ENCODE data around the gene LFNG.

LFNG gene

DNA sequence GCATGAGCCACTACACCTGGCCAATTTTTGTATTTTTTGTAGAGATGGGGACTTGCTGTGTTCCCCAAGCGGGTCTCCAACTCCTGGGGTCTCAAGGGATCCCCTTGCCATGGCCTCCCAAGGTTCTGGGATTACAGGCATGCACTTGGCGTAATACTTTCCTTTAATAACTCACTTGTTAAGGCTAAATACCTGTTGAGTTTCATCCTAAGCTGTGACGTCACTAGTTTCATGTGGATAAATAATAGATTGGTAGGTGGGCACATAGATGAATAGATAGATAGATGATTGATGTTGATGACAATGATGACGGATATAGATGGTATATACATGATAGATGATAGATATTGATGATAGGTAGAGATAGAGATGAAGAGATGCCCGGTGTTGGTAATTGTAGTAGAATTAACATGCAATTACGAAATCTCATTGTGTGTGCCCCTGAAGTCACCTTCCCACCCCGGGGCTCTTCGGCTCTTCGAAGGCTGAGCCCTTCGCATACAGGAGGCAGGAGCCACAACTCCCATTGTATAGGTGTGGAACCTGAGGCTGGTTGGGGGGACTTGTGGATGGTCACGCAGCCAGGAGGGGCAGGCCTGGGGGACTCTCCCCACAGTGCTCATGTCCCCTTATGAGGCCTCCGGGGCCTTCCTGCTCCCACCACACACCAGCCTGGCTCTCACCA, 45.9 kb upstream of the LFNG start:
- Histone ChIP-seq H3K4me1 (peaks cover 7% of the 10 kb centered on the region), H3K27me3 (no peaks in the 10 kb centered on the region; the same call in 1 of the 2 replicates), H3K9me3 (no peaks in the 10 kb centered on the region), H3K4me3 (ENCODE audit: low read depth, low read length) (no peak overlapping the region), H3K36me3 (no peaks in the 10 kb centered on the region)
- DNase-seq: no peak
- no peak for TF ChIP-seq CTCF (IDR thresholded peaks at IDR 0.05; ENCODE audit: low read depth, low read length)

GRCh38 chr7:2474224-2474623, 45.4 kb upstream of the LFNG start:
- TF ChIP-seq CTCF (IDR thresholded peaks at IDR 0.05; ENCODE audit: low read depth, low read length): no peak
- Histone ChIP-seq H3K4me1 (peaks cover 7% of the 10 kb centered on the region), H3K4me3 (ENCODE audit: low read depth, low read length) (no peak overlapping the region), H3K27me3 (no peaks in the 10 kb centered on the region; the same call in 1 of the 2 replicates), H3K36me3 (no peaks in the 10 kb centered on the region), H3K9me3 (no peaks in the 10 kb centered on the region)
- DNase-seq: no peak

DNA sequence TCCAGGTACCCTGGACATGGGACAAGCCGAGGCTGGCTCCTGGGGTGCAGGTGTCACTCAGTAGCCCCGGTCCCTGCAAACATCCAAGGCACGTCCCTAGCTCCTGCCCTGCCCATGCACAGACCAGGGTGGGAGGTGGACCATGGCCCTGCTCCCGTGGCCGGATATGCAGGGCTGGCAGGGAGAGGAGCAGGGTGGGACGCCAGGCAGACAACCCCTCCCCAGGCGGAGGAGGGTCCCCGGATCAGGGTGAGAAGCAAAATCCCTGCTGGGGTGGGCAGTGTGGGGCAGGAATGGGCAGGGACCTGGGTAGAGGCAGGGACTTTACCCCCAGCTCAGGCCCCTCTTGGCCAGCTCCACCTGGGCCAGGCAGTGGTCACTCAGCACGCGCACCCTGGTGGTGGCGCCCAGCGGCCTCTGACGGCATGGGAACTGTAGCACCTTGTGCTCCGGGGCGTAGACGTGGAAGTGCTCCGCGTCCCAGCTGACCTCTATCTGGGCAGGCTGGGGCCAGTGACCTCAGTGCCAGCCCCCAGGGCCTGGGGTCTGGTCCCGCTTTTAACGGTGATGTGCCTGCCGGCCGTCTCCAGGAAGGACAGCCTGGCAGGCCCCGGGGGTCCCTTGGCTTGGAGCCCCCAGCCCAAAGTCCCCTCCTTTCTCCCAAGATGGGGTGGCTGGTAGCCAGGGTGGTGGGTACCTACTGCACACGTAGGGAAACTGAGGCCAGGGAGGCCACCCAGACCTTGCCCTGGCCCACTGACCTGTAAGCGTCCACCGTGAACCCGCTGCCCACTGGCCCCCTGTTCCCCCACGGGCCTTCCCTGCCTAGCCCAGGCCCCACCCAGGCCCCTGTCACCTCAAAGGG, 44.5 kb upstream of the LFNG start:
- no peaks in the 10 kb centered on the region; the same call in 1 of the 2 replicates for H3K27me3 ChIP-seq
- peaks cover 7% of the 10 kb centered on the region for H3K4me1 ChIP-seq
- TF ChIP-seq CTCF (IDR thresholded peaks at IDR 0.05; ENCODE audit: low read depth, low read length): no peak
- no peaks in the 10 kb centered on the region for H3K9me3 ChIP-seq
- DNase-seq: no peak
- H3K4me3 ChIP-seq (ENCODE audit: low read depth, low read length): no peak overlapping the region
- no peaks in the 10 kb centered on the region for H3K36me3 ChIP-seq

DNA sequence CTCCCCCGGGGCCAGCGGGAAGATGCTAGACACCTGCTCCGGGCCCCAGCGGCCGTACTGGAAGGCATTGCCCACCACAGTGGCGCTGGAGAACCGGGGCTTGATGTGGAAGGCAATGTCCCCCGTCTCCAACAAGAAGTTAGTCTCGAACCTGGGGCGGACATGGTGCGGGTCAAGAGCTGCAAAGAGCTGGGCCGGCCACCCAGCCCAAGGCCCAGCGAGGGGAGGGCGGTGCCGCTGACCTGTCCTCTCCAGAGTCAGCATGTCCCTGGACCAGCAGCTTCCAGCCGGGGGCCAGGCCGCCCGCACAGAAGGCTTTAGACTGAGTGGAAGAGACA, 43.9 kb upstream of the LFNG start:
- Histone ChIP-seq H3K4me3 (ENCODE audit: low read depth, low read length) (no peak overlapping the region), H3K36me3 (no peaks in the 10 kb centered on the region), H3K27me3 (no peaks in the 10 kb centered on the region; the same call in 1 of the 2 replicates), H3K4me1 (peaks cover 7% of the 10 kb centered on the region), H3K9me3 (no peaks in the 10 kb centered on the region)
- TF ChIP-seq CTCF (IDR thresholded peaks at IDR 0.05; ENCODE audit: low read depth, low read length): no peak
- DNase-seq: no peak

DNA sequence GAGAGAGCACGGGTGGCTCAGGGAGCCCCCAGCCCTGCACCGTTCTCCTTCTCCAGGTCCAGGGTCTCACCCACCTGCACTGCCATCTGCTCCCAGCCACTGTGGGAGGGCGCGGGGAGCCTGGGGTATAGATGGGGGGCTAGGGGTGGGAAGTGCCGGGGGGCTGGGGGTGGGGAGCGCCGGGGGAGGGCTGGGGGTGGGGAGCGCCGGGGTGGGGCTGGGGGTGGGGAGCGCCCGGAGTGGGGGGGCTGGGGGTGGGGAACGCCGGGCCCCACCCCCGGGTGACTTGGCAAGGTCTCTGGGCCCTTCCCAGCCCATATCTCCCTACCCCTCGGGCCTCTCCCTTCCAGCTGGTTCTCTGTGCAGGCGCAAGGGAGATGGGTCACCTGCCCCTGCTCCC, 43.3 kb upstream of the LFNG start, which contains the start of gene GRIFIN:
Gene GRIFIN, minus strand, starts transcription at position 101 of the 400 bp plus-strand sequence. Its CDS starts 15 bp downstream, at position 86.
- no peaks in the 10 kb centered on the region for H3K36me3 ChIP-seq
- no peak for DNase-seq
- H3K27me3 ChIP-seq: no peaks in the 10 kb centered on the region; the same call in 1 of the 2 replicates
- peaks cover 7% of the 10 kb centered on the region for H3K4me1 ChIP-seq
- H3K9me3 ChIP-seq: no peaks in the 10 kb centered on the region
- TF ChIP-seq CTCF (IDR thresholded peaks at IDR 0.05; ENCODE audit: low read depth, low read length): no peak
- no peak within 1 kb of the TSS for H3K4me3 ChIP-seq (ENCODE audit: low read depth, low read length)

All from BE2C (cell line).